ENCODE results near the gene MYO5C. TPM values are rescaled to one million over a fixed set of nuclear protein-coding genes. Genes with fewer than 3 reads are reported as not detected.
A peak's percentile ranks its signal among the peaks of the same experiment; 100 is the strongest.

The MYO5C gene
- total RNA-seq, 1 donor from 2014 or later, result 19.7 TPM

- peaks cover 13% of the 10 kb centered on the region for H3K36me3 ChIP-seq (ENCODE audit: control insufficient read depth, insufficient read depth, low read length)
- FAIRE-seq, result no peak
Observed at GRCh38 chr15:52317688-52318087, 22.1 kb upstream of the MYO5C start.

GRCh38 chr15:52317022-52317421, 21.4 kb upstream of the MYO5C start:
- no peaks in the 10 kb centered on the region for H3K27me3 ChIP-seq (ENCODE audit: control insufficient read depth, insufficient read depth, low read length)
- no peak for FAIRE-seq
- peaks cover 12% of the 10 kb centered on the region for H3K36me3 ChIP-seq (ENCODE audit: control insufficient read depth, insufficient read depth, low read length)
- no peak overlapping the region for H3K4me3 ChIP-seq (ENCODE audit: low read depth, low read length)
- TF ChIP-seq CTCF (IDR thresholded peaks at IDR 0.05; ENCODE audit: insufficient read depth, low read length, severe bottlenecking), result no peak
- no peak for DNase-seq (ENCODE audit: low read depth)

More at GRCh38 chr15:52317688-52318087, 22.1 kb upstream of the MYO5C start:
- DNase-seq (ENCODE audit: low read depth), result no peak
- Histone ChIP-seq H3K4me3 (ENCODE audit: low read depth, low read length) (no peak overlapping the region), H3K27me3 (ENCODE audit: control insufficient read depth, insufficient read depth, low read length) (no peaks in the 10 kb centered on the region)
- no peak for TF ChIP-seq CTCF (IDR thresholded peaks at IDR 0.05; ENCODE audit: insufficient read depth, low read length, severe bottlenecking)

- no peak for TF ChIP-seq CTCF (IDR thresholded peaks at IDR 0.05; ENCODE audit: insufficient read depth, low read length, severe bottlenecking)
- Histone ChIP-seq H3K4me3 (ENCODE audit: low read depth, low read length) (no peak overlapping the region), H3K36me3 (ENCODE audit: control insufficient read depth, insufficient read depth, low read length) (peaks cover 1% of the 10 kb centered on the region), H3K27me3 (ENCODE audit: control insufficient read depth, insufficient read depth, low read length) (no peaks in the 10 kb centered on the region)
- FAIRE-seq (no peak), DNase-seq (ENCODE audit: low read depth) (no peak)
Observed at GRCh38 chr15:52309154-52309548, 13.5 kb upstream of the MYO5C start.

- H3K4me3 ChIP-seq (ENCODE audit: low read depth, low read length), result no peak overlapping the region
- no peak for TF ChIP-seq CTCF (IDR thresholded peaks at IDR 0.05; ENCODE audit: insufficient read depth, low read length, severe bottlenecking)
- no peaks in the 10 kb centered on the region for H3K36me3 ChIP-seq (ENCODE audit: control insufficient read depth, insufficient read depth, low read length)
- FAIRE-seq (no peak), DNase-seq (ENCODE audit: low read depth) (no peak)
- no peaks in the 10 kb centered on the region for H3K27me3 ChIP-seq (ENCODE audit: control insufficient read depth, insufficient read depth, low read length)
Observed at GRCh38 chr15:52308446-52309153, 13.0 kb upstream of the MYO5C start.

- Histone ChIP-seq H3K4me3 (ENCODE audit: low read depth, low read length) (no peak overlapping the region), H3K36me3 (ENCODE audit: control insufficient read depth, insufficient read depth, low read length) (no peaks in the 10 kb centered on the region), H3K27me3 (ENCODE audit: control insufficient read depth, insufficient read depth, low read length) (no peaks in the 10 kb centered on the region)
- FAIRE-seq (no peak), DNase-seq (ENCODE audit: low read depth) (no peak)
- no peak for TF ChIP-seq CTCF (IDR thresholded peaks at IDR 0.05; ENCODE audit: insufficient read depth, low read length, severe bottlenecking)
Observed at GRCh38 chr15:52307847-52308246, 12.2 kb upstream of the MYO5C start.

- no peaks in the 10 kb centered on the region for H3K27me3 ChIP-seq (ENCODE audit: control insufficient read depth, insufficient read depth, low read length)
- peak; percentile 99 for DNase-seq (ENCODE audit: low read depth)
- no peak for FAIRE-seq
- H3K4me3 ChIP-seq (ENCODE audit: low read depth, low read length), result no peak overlapping the region
- no peaks in the 10 kb centered on the region for H3K36me3 ChIP-seq (ENCODE audit: control insufficient read depth, insufficient read depth, low read length)
- no peak for TF ChIP-seq CTCF (IDR thresholded peaks at IDR 0.05; ENCODE audit: insufficient read depth, low read length, severe bottlenecking)
Observed at GRCh38 chr15:52306270-52306669, 10.7 kb upstream of the MYO5C start.
